Esophagus squamous epithelium (tissue), 4 donors: ENCODE measurements around the gene NDRG2.

Experiments used
- CTCF ChIP-seq, 6 experiments: fragments of 450-650 bp in 4 of 6; fragments of 200-600 bp in 2 of 6; sonication (generic) in 2 of 6; IDR thresholded peaks; one replicate each; pipeline ENCODE4 v1.5.1; 2016 to 2019; ENCODE audit warnings: antibody characterized with exemption in 6 of 6, mild to moderate bottlenecking in 4 of 6, moderate library complexity in 4 of 6
- POLR2A ChIP-seq, 4 donors: fragments of 450-650 bp; IDR thresholded peaks; one replicate each; pipeline ENCODE4 v1.6.1; 2017; ENCODE audit warnings: antibody characterized with exemption in 4 of 4, mild to moderate bottlenecking in 4 of 4, moderate library complexity in 3 of 4

- TF ChIP-seq CTCF (IDR thresholded peaks at IDR 0.05) (no peak), POLR2A (IDR thresholded peaks at IDR 0.05) (no peak)
Observed at GRCh38 chr14:21040370-21040925, 15.6 kb upstream of the NDRG2 start.
